Adipocyte (in vitro differentiated cells): Measurements from ENCODE around the gene GP1BB.

Source experiments
- DNase-seq: peaks from one replicate; pipeline ENCODE4 v3.0.0-alpha.2; 2015; ENCODE audit warnings: low read depth
- H3K27me3 ChIP-seq: replicated peaks from 2 replicates; pipeline ENCODE4 v1.7.0; 2013; ENCODE audit warnings: mild to moderate bottlenecking, low read length, moderate library complexity; ENCODE audit not compliant: control insufficient read depth, insufficient read depth
- H3K36me3 ChIP-seq: 2 replicates; pipeline ENCODE4 v1.7.0; 2013; ENCODE audit warnings: low read length, mild to moderate bottlenecking, moderate library complexity; ENCODE audit not compliant: control insufficient read depth, insufficient read depth, severe bottlenecking
- H3K4me1 ChIP-seq: 2 replicates; pipeline ENCODE4 v1.7.0; 2013; ENCODE audit warnings: mild to moderate bottlenecking, low read length, moderate library complexity; ENCODE audit not compliant: control insufficient read depth, insufficient read depth
- H3K4me3 ChIP-seq: 2 replicates; pipeline ENCODE4 v1.7.0; 2013; ENCODE audit warnings: mild to moderate bottlenecking, low read length, moderate library complexity
- H3K9ac ChIP-seq: 2 replicates; pipeline ENCODE4 v1.7.0; 2013; ENCODE audit warnings: mild to moderate bottlenecking, low read length, moderate library complexity
- H3K9me3 ChIP-seq: 2 replicates; pipeline ENCODE4 v1.7.0; 2013; ENCODE audit warnings: mild to moderate bottlenecking, low read length, moderate library complexity; ENCODE audit not compliant: control insufficient read depth

GP1BB gene

GRCh38 chr22:19748991-19749664 is 25.8 kb downstream of the GP1BB start:
- Histone ChIP-seq H3K36me3 (no peaks in the 10 kb centered on the region), H3K27me3 (peaks cover 41% of the 10 kb centered on the region), H3K4me1 (no peaks in the 10 kb centered on the region), H3K9me3 (no peaks in the 10 kb centered on the region), H3K4me3 (no peak overlapping the region), H3K9ac (no peak overlapping the region)
- DNase-seq = no peak

- no peak overlapping the region for H3K9ac ChIP-seq
- no peaks in the 10 kb centered on the region for H3K9me3 ChIP-seq
- H3K27me3 ChIP-seq = peaks cover 48% of the 10 kb centered on the region
- H3K36me3 ChIP-seq = no peaks in the 10 kb centered on the region
- no peak overlapping the region for H3K4me3 ChIP-seq
- no peak for DNase-seq
- no peaks in the 10 kb centered on the region for H3K4me1 ChIP-seq
These were observed 26.5 kb downstream of the GP1BB start for GRCh38 chr22:19749876-19750275.

GRCh38 chr22:19750507-19751490 is 27.5 kb downstream of the GP1BB start:
- Histone ChIP-seq H3K4me1 (no peaks in the 10 kb centered on the region), H3K36me3 (no peaks in the 10 kb centered on the region), H3K9me3 (no peaks in the 10 kb centered on the region), H3K9ac (no peak overlapping the region), H3K4me3 (no peak overlapping the region), H3K27me3 (peaks cover 48% of the 10 kb centered on the region)
- DNase-seq = peak; percentile 62

GRCh38 chr22:19751497-19752245 is 28.3 kb downstream of the GP1BB start:
- H3K4me1 ChIP-seq = no peaks in the 10 kb centered on the region
- DNase-seq = no peak
- H3K36me3 ChIP-seq = no peaks in the 10 kb centered on the region
- H3K9me3 ChIP-seq = no peaks in the 10 kb centered on the region
- H3K9ac ChIP-seq = no peak overlapping the region
- peaks cover 56% of the 10 kb centered on the region for H3K27me3 ChIP-seq
- no peak overlapping the region for H3K4me3 ChIP-seq

- no peak for DNase-seq
- Histone ChIP-seq H3K9me3 (no peaks in the 10 kb centered on the region), H3K27me3 (peaks cover 51% of the 10 kb centered on the region), H3K9ac (no peak overlapping the region), H3K4me3 (no peak overlapping the region), H3K4me1 (no peaks in the 10 kb centered on the region), H3K36me3 (no peaks in the 10 kb centered on the region)
These were observed 29.9 kb downstream of the GP1BB start for GRCh38 chr22:19753090-19753842.

DNA sequence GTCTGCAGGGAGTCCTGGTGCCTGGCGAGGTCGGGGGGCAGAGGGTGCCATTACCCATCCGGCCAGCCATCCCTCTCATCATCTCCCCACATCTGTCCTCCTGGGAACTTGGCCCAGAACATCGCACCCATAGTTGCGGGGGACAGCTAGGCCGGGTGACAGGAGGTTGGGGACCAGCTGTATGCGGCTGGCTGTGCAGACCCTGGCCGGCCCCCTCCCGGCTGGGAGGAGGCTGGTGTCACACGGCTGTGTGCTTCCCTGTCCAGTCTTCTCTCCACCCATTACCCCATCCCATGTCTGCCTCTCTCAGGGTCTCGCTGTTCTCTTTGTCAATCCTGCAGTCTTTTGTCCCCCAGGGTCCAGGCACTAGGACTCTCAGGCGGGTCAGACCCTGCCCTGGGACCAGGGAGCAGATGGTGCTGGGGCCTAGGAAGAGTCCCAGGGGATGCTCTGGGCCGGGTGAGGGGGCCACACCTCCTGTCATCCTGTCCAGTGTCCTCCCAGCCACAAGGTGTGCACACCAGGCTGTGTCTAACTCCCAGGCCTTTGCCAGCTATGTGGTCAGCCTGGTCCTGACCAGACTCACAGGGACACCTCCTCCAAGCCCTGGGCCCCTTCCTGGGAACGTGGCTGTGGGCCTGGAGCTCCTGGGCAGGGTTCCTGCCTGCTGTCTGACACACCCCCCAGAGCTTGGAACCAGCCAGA is 30.8 kb downstream of the GP1BB start:
- Histone ChIP-seq H3K27me3 (peaks cover 42% of the 10 kb centered on the region), H3K4me1 (no peaks in the 10 kb centered on the region), H3K4me3 (no peak overlapping the region), H3K9me3 (no peaks in the 10 kb centered on the region), H3K36me3 (no peaks in the 10 kb centered on the region), H3K9ac (no peak overlapping the region)
- DNase-seq = no peak

DNA sequence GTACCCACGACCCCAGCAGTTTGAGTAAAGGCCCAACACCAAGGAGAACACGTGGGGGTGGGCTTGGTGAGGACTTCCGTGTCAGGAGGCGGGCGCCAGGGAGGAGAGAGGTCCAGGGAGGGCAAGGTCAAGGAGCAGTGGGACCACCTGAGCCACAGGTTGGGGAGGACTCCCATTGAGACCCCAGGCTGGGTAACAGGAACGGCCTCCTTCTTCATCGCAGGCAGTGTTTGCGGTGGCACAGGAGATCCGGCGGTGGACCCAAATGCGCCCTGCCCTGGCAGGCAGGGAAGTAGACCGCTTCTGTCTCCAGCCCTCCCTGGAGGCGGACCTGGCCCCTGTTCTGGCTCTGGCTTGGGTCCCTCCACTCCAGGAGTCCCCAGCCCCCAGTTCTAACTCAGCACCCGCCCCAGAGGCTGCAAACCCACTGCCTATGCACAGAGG is 31.4 kb downstream of the GP1BB start:
- H3K36me3 ChIP-seq = no peaks in the 10 kb centered on the region
- no peak overlapping the region for H3K4me3 ChIP-seq
- no peak overlapping the region for H3K9ac ChIP-seq
- no peak for DNase-seq
- peaks cover 42% of the 10 kb centered on the region for H3K27me3 ChIP-seq
- H3K4me1 ChIP-seq = peaks cover under 1% of the 10 kb centered on the region
- no peaks in the 10 kb centered on the region for H3K9me3 ChIP-seq

DNA sequence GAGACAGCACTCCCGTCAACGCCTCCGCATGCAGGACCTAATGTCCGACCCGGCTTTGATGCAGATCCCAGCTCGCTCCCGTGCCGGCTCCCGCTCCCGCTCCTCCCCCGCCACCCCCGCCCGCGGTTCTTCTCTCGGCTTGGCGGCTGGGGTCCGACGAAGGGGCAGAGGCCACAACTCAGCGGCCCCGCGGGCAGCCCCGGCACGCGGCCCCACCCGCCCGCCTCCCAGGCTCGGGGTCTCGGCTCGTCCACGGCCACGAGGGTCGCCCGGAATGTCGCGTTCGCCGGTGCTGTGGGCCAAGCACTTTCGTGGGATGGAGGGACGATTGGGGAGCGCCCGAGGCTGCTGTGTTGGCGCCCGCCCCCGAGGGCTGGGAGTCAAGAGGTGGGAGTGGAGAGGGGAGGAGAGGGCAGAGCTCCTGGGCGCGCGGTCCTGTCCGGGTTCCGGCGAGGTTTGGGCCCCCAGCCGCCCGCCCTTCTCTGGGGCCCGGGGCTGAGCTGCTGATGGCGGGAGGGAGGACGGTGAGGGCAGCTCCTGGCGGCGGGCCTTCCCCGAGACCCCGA is 31.9 kb downstream of the GP1BB start:
- H3K4me1 ChIP-seq = peaks cover 3% of the 10 kb centered on the region
- H3K9ac ChIP-seq = no peak overlapping the region
- H3K36me3 ChIP-seq = no peaks in the 10 kb centered on the region
- peaks cover 47% of the 10 kb centered on the region for H3K27me3 ChIP-seq
- no peak for DNase-seq
- no peaks in the 10 kb centered on the region for H3K9me3 ChIP-seq
- no peak overlapping the region for H3K4me3 ChIP-seq

GRCh38 chr22:19755722-19756287 is 32.5 kb downstream of the GP1BB start:
- peaks cover 46% of the 10 kb centered on the region for H3K27me3 ChIP-seq
- H3K4me3 ChIP-seq = no peak overlapping the region
- no peak for DNase-seq
- no peaks in the 10 kb centered on the region for H3K9me3 ChIP-seq
- no peak overlapping the region for H3K9ac ChIP-seq
- no peaks in the 10 kb centered on the region for H3K36me3 ChIP-seq
- H3K4me1 ChIP-seq = peaks cover 3% of the 10 kb centered on the region
